Spleen (tissue), 7 donors: ENCODE results near the gene EPHB1.

Experiments used
- CTCF ChIP-seq, 11 experiments: fragments of 200-600 bp in 7 of 11; fragments of 450-650 bp in 4 of 11; sonication (generic) in 4 of 11; IDR thresholded peaks in 8 of 11; conservative IDR thresholded peaks in 3 of 11; 1 replicate in 7 of 11; 2 replicates in 4 of 11; pipeline versions ENCODE4 v1.4.0 to v1.8.0; 2016 to 2021; ENCODE audit warnings: antibody characterized with exemption in 11 of 11, inconsistent platforms in 4 of 11, mild to moderate bottlenecking in 1 of 11
- POLR2A ChIP-seq, 3 donors: fragments of 450-650 bp; IDR thresholded peaks; one replicate each; pipeline ENCODE4 v1.5.1; 2017; ENCODE audit warnings: antibody characterized with exemption in 3 of 3, mild to moderate bottlenecking in 1 of 3
- donor health status: DM: no; HTN: no; CAD: no; lungs with moderate emphysema.
- donor health status: DM: no; HTN: no; CAD: no.
- donor health status: DM: no; HTN: no; CAD: no.

DNA sequence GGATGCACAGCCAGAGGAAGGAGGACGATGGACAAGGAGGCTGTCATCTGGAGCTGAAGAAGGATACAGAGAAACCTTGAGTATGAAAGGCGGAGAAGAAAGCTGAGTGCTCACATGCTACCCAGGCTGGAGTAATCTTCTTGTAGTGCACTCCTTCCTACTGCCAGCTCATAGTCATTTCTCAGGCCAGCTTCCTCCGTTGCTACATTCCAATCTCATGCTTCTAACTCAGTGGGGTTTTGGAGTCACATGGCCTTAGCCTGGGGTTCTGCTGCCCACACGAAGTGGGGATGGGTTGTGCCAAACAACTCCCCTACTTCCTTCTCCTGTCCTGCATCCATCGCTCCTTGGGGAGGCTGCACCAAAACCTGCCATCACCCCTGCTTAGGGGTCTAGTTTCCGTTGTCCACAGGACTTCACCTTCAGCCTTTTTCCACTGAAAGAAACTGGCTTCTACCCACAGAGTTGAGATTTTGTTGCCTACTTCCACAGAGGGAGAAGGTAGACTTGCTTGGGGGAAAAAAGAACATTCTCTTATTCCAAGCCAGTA is 239.9 kb downstream of the EPHB1 start:
- TF ChIP-seq CTCF (IDR thresholded peaks at IDR 0.05 in 8 of 11, conservative IDR thresholded peaks at IDR 0.05 in 3 of 11) (no peak), POLR2A (IDR thresholded peaks at IDR 0.05) (no peak)
